PC-3 (cell line): Measurements from ENCODE around the gene TPH1. TPM values are rescaled to one million over a fixed set of nuclear protein-coding genes. Genes with fewer than 3 reads are reported as not detected.

Experiments used
- ATAC-seq: fragments of 200-7000 bp; cut with Tn5 transposase; 2 replicates; pipeline ENCODE4 v1.9.1; 2020; ENCODE audit warnings: mild to moderate bottlenecking, moderate library complexity
- BruUV-seq: library from RNA; stranded (reverse); fragments of 400-500 nt; replicated peaks from 2 replicates; lab custom pipeline; 2021; lab: Mats Ljungman, UMichigan
- CTCF ChIA-PET: fragments of 300-600 bp; sonication (Branson Sonifier 250); formaldehyde crosslinking; loops from one replicate; lab custom pipeline; 2022; ENCODE audit warnings: antibody characterized with exemption; lab: Charles Lee
- POLR2A ChIA-PET: fragments of 300-600 bp; sonication (Branson Sonifier 250); formaldehyde crosslinking; loops from one replicate; lab custom pipeline; 2022; ENCODE audit warnings: antibody characterized with exemption; ENCODE audit not compliant: unreplicated experiment; lab: Charles Lee
- DNase-seq: peaks from one replicate; pipeline ENCODE4 v3.0.0-alpha.2; 2015
- H2AFZ ChIP-seq: fragments of 300-600 bp; sonication (generic); 2 replicates; pipeline ENCODE4 v1.6.0; 2016; ENCODE audit warnings: antibody characterized with exemption, low read length
- H3F3A ChIP-seq: fragments of 300-600 bp; sonication (generic); one replicate; pipeline ENCODE4 v1.6.0; 2017; ENCODE audit warnings: antibody characterized with exemption, low read length, control low read depth, mild to moderate bottlenecking; ENCODE audit not compliant: unreplicated experiment
- H3K27ac ChIP-seq: fragments of 300-600 bp; sonication (generic); 2 replicates; pipeline ENCODE4 v1.5.1; 2016; ENCODE audit warnings: mild to moderate bottlenecking, low read length
- H3K27me3 ChIP-seq: fragments of 300-600 bp; sonication (generic); 2 replicates; pipeline ENCODE4 v1.6.1; 2016; ENCODE audit warnings: low read length, mixed read lengths
- H3K36me3 ChIP-seq: fragments of 300-600 bp; sonication (generic); 2 replicates; pipeline ENCODE4 v1.6.1; 2016; ENCODE audit warnings: low read depth, mixed run types, low read length, mixed read lengths
- H3K4me1 ChIP-seq: fragments of 300-600 bp; sonication (generic); 2 replicates; pipeline ENCODE4 v1.5.1; 2016; ENCODE audit warnings: low read length; ENCODE audit not compliant: insufficient read depth
- H3K4me2 ChIP-seq: fragments of 300-600 bp; sonication (generic); 2 replicates; pipeline ENCODE4 v1.6.0; 2016; ENCODE audit warnings: low read length
- H3K4me3 ChIP-seq: fragments of 300-600 bp; sonication (generic); 2 replicates; pipeline ENCODE4 v1.5.1; 2016; ENCODE audit warnings: mild to moderate bottlenecking, low read length, mixed read lengths
- H3K79me2 ChIP-seq: fragments of 300-600 bp; sonication (generic); 2 replicates; pipeline ENCODE4 v1.6.1; 2017; ENCODE audit warnings: low read length, mixed read lengths
- H3K9ac ChIP-seq: fragments of 300-600 bp; sonication (generic); 2 replicates; pipeline ENCODE4 v1.6.0; 2016; ENCODE audit warnings: mild to moderate bottlenecking, low read length
- H3K9me2 ChIP-seq: fragments of 300-600 bp; sonication (generic); replicated peaks from 2 replicates; pipeline ENCODE4 v1.6.1; 2016; ENCODE audit warnings: mixed run types, low read length, mixed read lengths
- H3K9me3 ChIP-seq: fragments of 300-600 bp; sonication (generic); 2 replicates; pipeline ENCODE4 v1.6.1; 2016; ENCODE audit warnings: low read length, mixed read lengths
- H4K20me1 ChIP-seq: fragments of 300-600 bp; sonication (generic); 2 replicates; pipeline ENCODE4 v1.6.1; 2016; ENCODE audit warnings: low read length, mixed read lengths
- CTCF ChIP-seq: fragments of 300-600 bp; sonication (generic); conservative IDR thresholded peaks from 2 replicates; pipeline ENCODE4 v1.5.1; 2017; ENCODE audit warnings: antibody characterized with exemption, low read depth, mild to moderate bottlenecking, low read length
- EZH2 ChIP-seq: fragments of 300-600 bp; sonication (generic); IDR thresholded peaks from one replicate; pipeline ENCODE4 v1.6.1; 2017; ENCODE audit warnings: antibody characterized with exemption, mild to moderate bottlenecking, low read length; ENCODE audit not compliant: unreplicated experiment
- EZH2phosphoT487 ChIP-seq: fragments of 300-600 bp; sonication (generic); IDR thresholded peaks from 2 replicates; pipeline ENCODE4 v1.6.1; 2018; ENCODE audit warnings: mild to moderate bottlenecking, antibody characterized with exemption, low read length, borderline replicate concordance
- intact Hi-C: fragments of 100-400 bp; cut with micrococcal nuclease; formaldehyde crosslinking; loops from 2 replicates; pipeline ENCODE4 v1.9.0; 2023
- total RNA-seq: library from RNA; depleted of rRNA; stranded (reverse); fragments of >200 nt; gene quantifications from 2 replicates; pipeline ENCODE4 v1.2.3, GENCODE V29; 2014

The TPH1 gene
- total RNA-seq, 1 experiment from 2014 or later: 0.07 TPM

- ATAC-seq: no peak
- DNase-seq: no peak
- ChIA-PET CTCF (no interaction called here), POLR2A (no interaction called here)
- no peaks in the 10 kb centered on the region for H3K9me3 ChIP-seq
- no peaks in the 10 kb centered on the region for H3K36me3 ChIP-seq
- H3K27me3 ChIP-seq: no peaks in the 10 kb centered on the region
- no peak overlapping the region for H3K4me2 ChIP-seq
- H3F3A ChIP-seq: no peaks in the 10 kb centered on the region
- no TSS peak for BruUV-seq
- peaks cover 17% of the 10 kb centered on the region for H3K4me1 ChIP-seq
- intact Hi-C loops: no loop called here
- H3K4me3 ChIP-seq: no peak overlapping the region
- TF ChIP-seq EZH2: no peak
- TF ChIP-seq CTCF: no peak
- no peak for TF ChIP-seq EZH2phosphoT487
- no peaks in the 10 kb centered on the region for H3K79me2 ChIP-seq
- H2AFZ ChIP-seq: no peak overlapping the region
- H3K9me2 ChIP-seq: no peaks in the 10 kb centered on the region
- no peak overlapping the region for H3K27ac ChIP-seq
- H3K9ac ChIP-seq: no peak overlapping the region
- H4K20me1 ChIP-seq: no peaks in the 10 kb centered on the region
Measured at GRCh38 chr11:18071098-18071705, 25.1 kb upstream of the TPH1 start.

GRCh38 chr11:18067372-18067771, 21.3 kb upstream of the TPH1 start:
- Histone ChIP-seq H3K27me3 (no peaks in the 10 kb centered on the region), H3K4me1 (no peaks in the 10 kb centered on the region), H3F3A (no peaks in the 10 kb centered on the region), H3K9ac (no peak overlapping the region), H3K4me2 (no peak overlapping the region), H3K9me2 (no peaks in the 10 kb centered on the region), H3K9me3 (no peaks in the 10 kb centered on the region), H2AFZ (no peak overlapping the region), H4K20me1 (no peaks in the 10 kb centered on the region), H3K36me3 (no peaks in the 10 kb centered on the region), H3K27ac (no peak overlapping the region), H3K79me2 (no peaks in the 10 kb centered on the region), H3K4me3 (no peak overlapping the region)
- TF ChIP-seq CTCF (no peak), EZH2 (no peak), EZH2phosphoT487 (no peak)
- POLR2A ChIA-PET: no interaction called here
- DNase-seq (no peak), ATAC-seq (no peak)
- BruUV-seq: no TSS peak
- CTCF ChIA-PET: no interaction called here
- intact Hi-C loops: no loop called here

GRCh38 chr11:18066626-18067025, 20.6 kb upstream of the TPH1 start:
- H3K4me1 ChIP-seq: no peaks in the 10 kb centered on the region
- H3K9me3 ChIP-seq: no peaks in the 10 kb centered on the region
- H3K27me3 ChIP-seq: no peaks in the 10 kb centered on the region
- CTCF ChIA-PET: no interaction called here
- no peak overlapping the region for H3K9ac ChIP-seq
- no peak overlapping the region for H3K4me2 ChIP-seq
- TF ChIP-seq CTCF: no peak
- no peak for TF ChIP-seq EZH2phosphoT487
- TF ChIP-seq EZH2: no peak
- H3K36me3 ChIP-seq: no peaks in the 10 kb centered on the region
- H3K4me3 ChIP-seq: no peak overlapping the region
- no peaks in the 10 kb centered on the region for H3K79me2 ChIP-seq
- no peak overlapping the region for H2AFZ ChIP-seq
- no peak for DNase-seq
- no peak for ATAC-seq
- intact Hi-C loops: no loop called here
- BruUV-seq: no TSS peak
- H3F3A ChIP-seq: no peaks in the 10 kb centered on the region
- H3K27ac ChIP-seq: no peak overlapping the region
- POLR2A ChIA-PET: no interaction called here
- H3K9me2 ChIP-seq: no peaks in the 10 kb centered on the region
- H4K20me1 ChIP-seq: no peaks in the 10 kb centered on the region
